HepG2 (cell line): ENCODE data around the gene KCNF1. TPM values are rescaled to one million over a fixed set of nuclear protein-coding genes. Genes with fewer than 3 reads are reported as not detected.

ENCODE experiments used
- ATAC-seq: fragments of 200-7000 bp; cut with Tn5 transposase; 3 replicates; pipeline ENCODE4 v1.9.1; 2020; ENCODE audit warnings: mild to moderate bottlenecking, moderate library complexity
- BruUV-seq: library from RNA; stranded (reverse); fragments of 400-500 nt; replicated peaks from 2 replicates; lab custom pipeline; 2021; lab: Mats Ljungman, UMichigan
- CTCF ChIA-PET: fragments of 300-600 bp; formaldehyde crosslinking; extraction: SDS; loops from one replicate; lab custom pipeline; 2021; ENCODE audit warnings: low total read pairs, inconsistent platforms, low intra/inter-chr PET ratio; lab: Yijun Ruan, JAX
- POLR2A ChIA-PET: fragments of 350-600 bp; sonication (Branson Sonifier 250); formaldehyde crosslinking; loops from one replicate; lab custom pipeline; 2020; ENCODE audit warnings: antibody characterized with exemption, inconsistent platforms; lab: Yijun Ruan, JAX
- DNase-seq: peaks from one replicate; pipeline ENCODE4 v3.0.0-alpha.2; 2015; ENCODE audit warnings: low spot score
- FAIRE-seq: peaks from 3 replicates; lab custom pipeline; 2011; peaks lifted over from hg19 to GRCh38; lab: Jason Lieb, UNC
- H2AFZ ChIP-seq: one replicate; pipeline ENCODE4 v1.6.1; 2011; ENCODE audit warnings: low read length, inconsistent platforms
- H3K27ac ChIP-seq: fragments of 300-600 bp; 3 replicates; pipeline ENCODE4 v1.8.0; 2011; ENCODE audit warnings: mixed run types, mild to moderate bottlenecking, mixed read lengths, low read length, inconsistent platforms; ENCODE audit not compliant: insufficient read depth; ENCODE audit errors: extremely low read length
- H3K27me3 ChIP-seq, 2 experiments: fragments of 200-600 bp in 1 of 2; 2 replicates in 1 of 2; 3 replicates in 1 of 2; pipeline versions ENCODE4 v1.6.0 to v1.8.0; 2011; ENCODE audit warnings: low read length in 2 of 2, mild to moderate bottlenecking in 2 of 2, moderate library complexity in 2 of 2, inconsistent platforms in 1 of 2; ENCODE audit not compliant: insufficient read depth in 2 of 2, control insufficient read depth in 1 of 2
- H3K36me3 ChIP-seq, 2 experiments: fragments of 200-600 bp in 1 of 2; replicated peaks in 1 of 2; 2 replicates in 1 of 2; 3 replicates in 1 of 2; pipeline versions ENCODE4 v1.5.1 to v1.8.0; 2011; ENCODE audit warnings: low read length in 2 of 2, inconsistent platforms in 1 of 2; ENCODE audit not compliant: insufficient read depth in 2 of 2, control insufficient read depth in 1 of 2
- H3K4me1 ChIP-seq: 2 replicates; pipeline ENCODE4 v1.5.1; 2012; ENCODE audit warnings: low read length, inconsistent platforms; ENCODE audit not compliant: insufficient read depth
- H3K4me2 ChIP-seq: 2 replicates; pipeline ENCODE4 v1.6.0; 2011; ENCODE audit warnings: low read depth, low read length, inconsistent platforms
- H3K4me3 ChIP-seq, 3 experiments: fragments of 200-600 bp in 1 of 3; sonication (generic), shearing (Covaris generic) in 1 of 3; replicated peaks in 1 of 3; 2 replicates each; pipeline ENCODE4 v1.5.1; 2011 to 2016; ENCODE audit warnings: low read length in 3 of 3, inconsistent platforms in 2 of 3, low read depth in 2 of 3, mild to moderate bottlenecking in 2 of 3, control low read depth in 1 of 3, mixed read lengths in 1 of 3; ENCODE audit not compliant: insufficient read depth in 1 of 3
- H3K79me2 ChIP-seq: one replicate; pipeline ENCODE4 v1.6.1; 2011; ENCODE audit warnings: low read length, inconsistent platforms; ENCODE audit not compliant: insufficient read depth
- H3K9ac ChIP-seq: 2 replicates; pipeline ENCODE4 v1.6.0; 2011; ENCODE audit warnings: mild to moderate bottlenecking, low read depth, low read length, inconsistent platforms; ENCODE audit not compliant: insufficient read depth
- H3K9me3 ChIP-seq: 2 replicates; pipeline ENCODE4 v1.5.1; 2012; ENCODE audit warnings: mild to moderate bottlenecking, low read length
- H4K20me1 ChIP-seq: 2 replicates; pipeline ENCODE4 v1.6.0; 2011; ENCODE audit warnings: inconsistent platforms, mild to moderate bottlenecking, low read length, moderate library complexity; ENCODE audit not compliant: insufficient read depth
- BCL6 ChIP-seq: IDR thresholded peaks from 2 replicates; pipeline ENCODE4 v1.6.1; 2016; ENCODE audit warnings: missing genetic modification reagents, missing compliant biosample characterization
- CREB1 ChIP-seq, 2 experiments: fragments of 450-650 bp in 1 of 2; IDR thresholded peaks; 2 replicates each; pipeline ENCODE4 v1.6.1; 2016 to 2017; ENCODE audit warnings: control low read depth in 1 of 2, mild to moderate bottlenecking in 1 of 2, missing compliant biosample characterization in 1 of 2, missing genetic modification characterization in 1 of 2
- FOXO4 ChIP-seq: sonication (generic); formaldehyde crosslinking; conservative IDR thresholded peaks from 2 replicates; pipeline ENCODE4 v1.8.1; 2023; ENCODE audit warnings: missing genetic modification reagents
- PRDM15 ChIP-seq: sonication (generic); formaldehyde crosslinking; IDR thresholded peaks from 2 replicates; pipeline ENCODE4 v1.4.0; 2020; ENCODE audit warnings: missing genetic modification reagents
- SIX4 ChIP-seq: sonication (generic); formaldehyde crosslinking; IDR thresholded peaks from 2 replicates; pipeline ENCODE4 v1.4.0; 2020; ENCODE audit warnings: missing genetic modification reagents
- STAG1 ChIP-seq: sonication (generic); formaldehyde crosslinking; IDR thresholded peaks from 2 replicates; pipeline ENCODE4 v1.4.0; 2020; ENCODE audit warnings: missing genetic modification reagents
- ZBTB44 ChIP-seq: sonication (generic); formaldehyde crosslinking; IDR thresholded peaks from 2 replicates; pipeline ENCODE4 v1.4.0; 2020; ENCODE audit warnings: missing genetic modification reagents
- ZFP37 ChIP-seq: sonication (generic); formaldehyde crosslinking; IDR thresholded peaks from 2 replicates; pipeline ENCODE4 v1.4.0; 2020; ENCODE audit warnings: missing genetic modification reagents, borderline replicate concordance
- ZMAT5 ChIP-seq: sonication (generic); formaldehyde crosslinking; IDR thresholded peaks from 2 replicates; pipeline ENCODE4 v1.5.0; 2020; ENCODE audit warnings: mild to moderate bottlenecking, low read depth, missing genetic modification reagents, borderline replicate concordance
- ZNF276 ChIP-seq: sonication (generic); formaldehyde crosslinking; IDR thresholded peaks from 2 replicates; pipeline ENCODE4 v1.4.0; 2020; ENCODE audit warnings: mild to moderate bottlenecking, low read depth, missing genetic modification reagents
- ZNF724P ChIP-seq: sonication (generic); formaldehyde crosslinking; IDR thresholded peaks from 2 replicates; pipeline ENCODE4 v1.8.0; 2022; ENCODE audit warnings: missing genetic modification reagents, borderline replicate concordance
- ZNF747 ChIP-seq: sonication (generic); formaldehyde crosslinking; IDR thresholded peaks from 2 replicates; pipeline ENCODE4 v1.8.1; 2023; ENCODE audit warnings: missing genetic modification reagents, mild to moderate bottlenecking, borderline replicate concordance
- WGBS: methylation state at CpG from one replicate; pipeline ENCODE4 v1.1.6; 2017; ENCODE audit warnings: low lambda C conversion rate; 5-methylcytosine and 5-hydroxymethylcytosine counted together
- in situ Hi-C: cut with HindIII; loops from 2 replicates; pipeline ENCODE4 v1.10.0; 2017; ENCODE audit warnings: low pct_unique_long_range_greater_than_20kb; ENCODE audit not compliant: extremely low pct_ligation_motif_present
- intact Hi-C: fragments of 100-400 bp; cut with micrococcal nuclease; formaldehyde crosslinking; loops from one replicate; pipeline ENCODE4 v1.10.0; 2022; ENCODE audit not compliant: unreplicated experiment
- polyA plus RNA-seq, 8 experiments: library from polyadenylated mRNA; depleted of rRNA in 3 of 8; stranded (reverse) in 7 of 8; unstranded in 1 of 8; fragments of >200 nt; fragmentation: Illumina TruSeq in 4 of 8; extraction: Trizol in 4 of 8; gene quantifications; 2 replicates each; pipeline versions ENCODE4 v1.2.1 to v1.2.3, GENCODE V29; 2011 to 2016; ENCODE audit warnings: low read depth in 4 of 8, missing spikeins in 1 of 8, mixed read lengths in 1 of 8; ENCODE audit not compliant: insufficient read depth in 1 of 8
- total RNA-seq, 5 experiments: library from RNA; depleted of rRNA; stranded (reverse); fragments of >200 nt; fragmentation: Illumina TruSeq; extraction: Trizol; gene quantifications; 2 replicates each; pipeline ENCODE4 v1.2.3, GENCODE V29; 2016; ENCODE audit warnings: low read depth in 1 of 5

KCNF1 gene
- total and polyA plus RNA-seq, 2 of the 13 experiments (the other 11 are each of a cell fraction or from before 2014, with no cell fraction given): 0.09 to 0.12 TPM

- TF ChIP-seq PRDM15 (CRISPR knock-in tag) (no peak), ZNF747 (no peak), BCL6 (CRISPR knock-in tag) (no peak)
Observed at GRCh38 chr2:10924441-10924840, 12.7 kb downstream of the KCNF1 start (continued).

GRCh38 chr2:10924859-10925258, 13.1 kb downstream of the KCNF1 start:
- FAIRE-seq: no peak
- in situ Hi-C loops: no loop called here
- TF ChIP-seq ZMAT5 (CRISPR knock-in tag) (no peak), FOXO4 (CRISPR knock-in tag) (no peak), ZNF724P (CRISPR knock-in tag) (no peak), STAG1 (CRISPR knock-in tag) (no peak), SIX4 (CRISPR knock-in tag) (no peak), ZNF276 (CRISPR knock-in tag) (no peak), ZBTB44 (CRISPR knock-in tag) (no peak), ZFP37 (CRISPR knock-in tag) (no peak), CREB1 (IDR thresholded peaks at IDR 0.05) (no peak), CREB1 (CRISPR knock-in tag; IDR thresholded peaks at IDR 0.05) (no peak)

More at GRCh38 chr2:10924859-10925258, 13.1 kb downstream of the KCNF1 start:
- ChIA-PET CTCF (no interaction called here), POLR2A (no interaction called here)
- Histone ChIP-seq H3K27me3 (peaks cover 15 to 67% of the 10 kb centered on the region in 2 experiments), H2AFZ (no peak overlapping the region), H3K79me2 (no peaks in the 10 kb centered on the region), H3K9ac (no peak overlapping the region), H3K4me2 (no peak overlapping the region), H4K20me1 (no peaks in the 10 kb centered on the region; the same call in 1 of the 2 replicates), H3K27ac (no peak overlapping the region), H3K9me3 (no peaks in the 10 kb centered on the region), H3K36me3 (no peaks in the 10 kb centered on the region), H3K4me3 (no peak overlapping the region), H3K4me1 (no peaks in the 10 kb centered on the region)
- intact Hi-C loops: no loop called here
- WGBS: 14% methylated on average over 5 of the region's 5 CpGs
- BruUV-seq: no TSS peak
- DNase-seq: no peak
- ATAC-seq: no peak
